Parathyroid adenoma (tissue), 2 donors: ENCODE results near the gene ZC3H7B.

ENCODE experiments used
- H2AFZ ChIP-seq: fragments of 300-600 bp; sonication (generic); one replicate; pipeline ENCODE4 v1.7.0; 2017; ENCODE audit warnings: antibody characterized with exemption, mild to moderate bottlenecking
- H3K27ac ChIP-seq: fragments of 300-600 bp; sonication (generic); one replicate; pipeline ENCODE4 v1.7.0; 2017
- H3K27me3 ChIP-seq: fragments of 300-600 bp; sonication (generic); one replicate; pipeline ENCODE4 v1.7.0; 2017; ENCODE audit warnings: low read length; ENCODE audit not compliant: control insufficient read depth, insufficient read depth
- H3K36me3 ChIP-seq: fragments of 300-600 bp; sonication (generic); one replicate; pipeline ENCODE4 v1.7.0; 2017; ENCODE audit warnings: low read length; ENCODE audit not compliant: control insufficient read depth, insufficient read depth
- H3K4me1 ChIP-seq: fragments of 300-600 bp; sonication (generic); one replicate; pipeline ENCODE4 v1.7.0; 2017; ENCODE audit warnings: control low read depth
- H3K4me2 ChIP-seq: fragments of 300-600 bp; sonication (generic); one replicate; pipeline ENCODE4 v1.7.0; 2017; ENCODE audit warnings: low read length
- H3K4me3 ChIP-seq: fragments of 300-600 bp; sonication (generic); one replicate; pipeline ENCODE4 v1.7.0; 2017; ENCODE audit warnings: low read depth, low read length
- H3K79me2 ChIP-seq: fragments of 300-600 bp; sonication (generic); one replicate; pipeline ENCODE4 v1.7.0; 2017; ENCODE audit warnings: control low read depth
- H3K9ac ChIP-seq: fragments of 300-600 bp; sonication (generic); one replicate; pipeline ENCODE4 v1.7.0; 2017; ENCODE audit warnings: mild to moderate bottlenecking
- H3K9me3 ChIP-seq: fragments of 300-600 bp; sonication (generic); one replicate; pipeline ENCODE4 v1.7.0; 2017; ENCODE audit warnings: low read length; ENCODE audit not compliant: control insufficient read depth
- CTCF ChIP-seq: fragments of 300-600 bp; sonication (generic); IDR thresholded peaks from one replicate; pipeline ENCODE4 v1.7.0; 2017; ENCODE audit warnings: antibody characterized with exemption, mild to moderate bottlenecking
- donor health status: primary hyperparathyroidism.

The ZC3H7B gene

GRCh38 chr22:41369424-41369745 lies 68.1 kb downstream of the ZC3H7B start:
- Histone ChIP-seq H3K4me1 (peaks cover 12% of the 10 kb centered on the region), H3K79me2 (no peaks in the 10 kb centered on the region), H3K9me3 (no peaks in the 10 kb centered on the region), H3K4me3 (no peak overlapping the region), H3K9ac (no peak overlapping the region), H3K27ac (no peak overlapping the region), H2AFZ (no peak overlapping the region), H3K36me3 (no peaks in the 10 kb centered on the region), H3K27me3 (no peaks in the 10 kb centered on the region), H3K4me2 (no peak overlapping the region)
- no peak for TF ChIP-seq CTCF

DNA sequence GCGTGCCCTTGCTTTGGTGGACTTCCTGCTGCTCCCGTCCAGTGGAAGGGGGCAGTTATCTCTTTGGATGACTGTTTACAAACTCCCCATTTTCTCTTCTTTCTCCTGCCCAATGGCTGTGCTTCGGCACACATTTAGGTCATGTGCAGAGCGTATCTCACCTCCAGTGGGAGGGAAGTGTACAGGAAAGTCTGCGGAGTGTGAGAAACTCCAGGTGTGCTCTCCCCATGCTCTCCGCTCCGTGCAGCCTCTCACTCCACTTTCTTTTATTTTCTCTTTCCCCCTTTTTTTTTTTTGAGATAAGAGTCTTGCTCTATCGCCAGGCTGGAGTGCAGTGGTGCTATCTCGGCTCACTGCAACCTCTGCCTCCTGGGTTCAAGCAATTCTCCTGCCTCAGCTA lies 68.5 kb downstream of the ZC3H7B start:
- H3K9me3 ChIP-seq = no peaks in the 10 kb centered on the region

DNA sequence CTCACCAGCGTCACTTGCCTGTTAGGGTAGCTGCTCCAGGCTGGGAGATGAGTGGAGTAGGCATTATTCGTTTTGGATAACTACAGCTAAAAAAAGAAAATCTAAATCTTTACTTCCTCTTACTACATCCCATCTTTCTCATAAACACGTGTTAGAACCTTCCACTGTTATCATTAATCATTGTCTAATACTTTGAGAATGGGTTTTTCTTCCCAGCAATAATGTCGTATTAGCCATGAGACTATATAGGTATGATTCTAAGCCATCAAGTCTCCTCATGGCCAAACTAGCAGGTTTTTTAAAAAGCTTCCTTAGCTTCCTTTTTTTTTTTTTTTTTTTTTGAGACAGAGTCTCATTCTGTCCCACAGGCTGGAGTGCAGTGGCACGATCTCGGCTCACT lies 76.5 kb downstream of the ZC3H7B start:
- Histone ChIP-seq H3K4me3 (no peak overlapping the region), H3K27ac (no peak overlapping the region), H3K27me3 (no peaks in the 10 kb centered on the region), H2AFZ (no peak overlapping the region), H3K9me3 (no peaks in the 10 kb centered on the region), H3K4me2 (no peak overlapping the region), H3K79me2 (no peaks in the 10 kb centered on the region), H3K4me1 (peaks cover 1% of the 10 kb centered on the region), H3K9ac (no peak overlapping the region), H3K36me3 (no peaks in the 10 kb centered on the region)
- TF ChIP-seq CTCF = no peak

More for the DNA sequence above, 68.5 kb downstream of the ZC3H7B start:
- no peaks in the 10 kb centered on the region for H3K36me3 ChIP-seq
- H3K27ac ChIP-seq = no peak overlapping the region
- no peaks in the 10 kb centered on the region for H3K79me2 ChIP-seq
- peaks cover 12% of the 10 kb centered on the region for H3K4me1 ChIP-seq
- no peak overlapping the region for H2AFZ ChIP-seq
- H3K27me3 ChIP-seq = no peaks in the 10 kb centered on the region
- H3K4me3 ChIP-seq = no peak overlapping the region
- no peak for TF ChIP-seq CTCF
- no peak overlapping the region for H3K4me2 ChIP-seq
- H3K9ac ChIP-seq = no peak overlapping the region

DNA sequence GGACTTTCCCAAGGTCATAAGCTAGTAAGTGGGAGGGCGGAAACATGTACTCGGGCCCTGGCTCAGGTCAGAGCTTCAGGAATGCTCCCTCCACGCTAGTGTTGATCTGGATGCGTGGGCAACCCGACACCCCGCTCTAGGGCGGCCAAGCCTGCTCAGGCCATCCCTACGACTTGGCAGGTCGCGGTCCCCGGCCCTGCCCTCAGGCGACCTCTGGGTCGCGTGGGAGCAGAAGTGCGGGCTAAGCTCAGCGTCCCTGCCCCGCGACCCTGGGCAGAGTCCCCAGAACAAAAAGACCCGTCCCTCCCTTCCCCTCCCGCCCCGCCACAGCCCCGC lies 79.6 kb downstream of the ZC3H7B start:
- H3K36me3 ChIP-seq = no peaks in the 10 kb centered on the region
- no peak for TF ChIP-seq CTCF
- no peaks in the 10 kb centered on the region for H3K79me2 ChIP-seq
- peaks cover 7% of the 10 kb centered on the region for H3K4me1 ChIP-seq
- H3K27me3 ChIP-seq = no peaks in the 10 kb centered on the region
- peak overlapping the region; percentile 52 for H3K4me3 ChIP-seq
- peak overlapping the region; percentile 86 for H3K4me2 ChIP-seq
- H3K27ac ChIP-seq = peak overlapping the region; percentile 96
- H3K9ac ChIP-seq = no peak overlapping the region
- H2AFZ ChIP-seq = peak overlapping the region; percentile 78
- no peaks in the 10 kb centered on the region for H3K9me3 ChIP-seq

- no peaks in the 10 kb centered on the region for H3K79me2 ChIP-seq
- H3K4me2 ChIP-seq = peak within 1 kb of the TSS; percentile 94
- H3K9me3 ChIP-seq = no peaks in the 10 kb centered on the region
- peak within 1 kb of the TSS; percentile 96 for H3K27ac ChIP-seq
- TF ChIP-seq CTCF = no peak
- H2AFZ ChIP-seq = peak within 1 kb of the TSS; percentile 78
- no peaks in the 10 kb centered on the region for H3K36me3 ChIP-seq
- H3K27me3 ChIP-seq = no peaks in the 10 kb centered on the region
- peak within 1 kb of the TSS; percentile 28 for H3K9ac ChIP-seq
- peaks cover 7% of the 10 kb centered on the region for H3K4me1 ChIP-seq
- peak within 1 kb of the TSS; percentile 96 for H3K4me3 ChIP-seq
These were observed 80.2 kb downstream of the ZC3H7B start, which contains the start of gene TEF for GRCh38 chr22:41381329-41382097. Gene TEF, plus strand, starts transcription at chr22:41381942. Its CDS starts 103 bp downstream, at chr22:41382045.
